Sigmoid colon (tissue), 7 donors: Measurements from ENCODE around the gene SLC46A1. TPM values are rescaled to one million over a fixed set of nuclear protein-coding genes. Genes with fewer than 3 reads are reported as not detected.

Source experiments
- DNase-seq: peaks from one replicate; pipeline ENCODE4 v3.0.0-alpha.2; 2019
- H3K27ac ChIP-seq, 4 donors: fragments of 200-600 bp; sonication (generic); one replicate each; pipeline ENCODE4 v1.5.1; 2016 to 2019; ENCODE audit warnings: mild to moderate bottlenecking in 1 of 4
- H3K27me3 ChIP-seq, 3 donors: fragments of 200-600 bp; sonication (generic); one replicate each; pipeline ENCODE4 v1.5.1; 2019; ENCODE audit warnings: mild to moderate bottlenecking in 1 of 3
- H3K36me3 ChIP-seq, 4 donors: fragments of 200-600 bp; sonication (generic); one replicate each; pipeline ENCODE4 v1.5.1; 2016 to 2019
- H3K4me1 ChIP-seq, 4 donors: fragments of 200-600 bp; sonication (generic); one replicate each; pipeline ENCODE4 v1.5.1; 2017 to 2019
- H3K4me3 ChIP-seq, 4 donors: fragments of 200-600 bp; sonication (generic); one replicate each; pipeline ENCODE4 v1.5.1; 2017 to 2019; ENCODE audit warnings: mild to moderate bottlenecking in 2 of 4, moderate library complexity in 1 of 4
- H3K9me3 ChIP-seq, 4 donors: fragments of 200-600 bp in 3 of 4; sonication (generic) in 3 of 4; one replicate each; pipeline versions ENCODE4 v1.5.1 to v1.6.1; 2013 to 2019
- CTCF ChIP-seq, 4 experiments: fragments of 450-650 bp in 3 of 4; fragments of 200-600 bp in 1 of 4; IDR thresholded peaks; one replicate each; pipeline ENCODE4 v1.5.1; 2016 to 2019; ENCODE audit warnings: antibody characterized with exemption in 4 of 4, mild to moderate bottlenecking in 3 of 4, moderate library complexity in 2 of 4
- EP300 ChIP-seq, 4 donors: sonication (generic); formaldehyde crosslinking; IDR thresholded peaks; one replicate each; pipeline ENCODE4 v1.6.1; 2017; ENCODE audit warnings: antibody characterized with exemption in 4 of 4
- POLR2A ChIP-seq, 2 donors: fragments of 450-650 bp; IDR thresholded peaks; one replicate each; pipeline ENCODE4 v1.6.1; 2016; ENCODE audit warnings: antibody characterized with exemption in 2 of 2, mild to moderate bottlenecking in 2 of 2, moderate library complexity in 2 of 2
- POLR2AphosphoS5 ChIP-seq, 4 donors: sonication (generic); formaldehyde crosslinking; IDR thresholded peaks; one replicate each; pipeline ENCODE4 v1.6.1; 2017; ENCODE audit warnings: antibody characterized with exemption in 4 of 4
- WGBS, 2 donors: extraction: QIAGEN DNeasy Blood & Tissue Kit; methylation state at CpG; one replicate each; pipeline ENCODE4 v1.1.7; 2013; 5-methylcytosine and 5-hydroxymethylcytosine counted together
- intact Hi-C: fragments of 100-400 bp; cut with DNase I; formaldehyde crosslinking; loops from one replicate; pipeline ENCODE4 v1.15.1; 2023
- polyA plus RNA-seq, 3 donors: library from polyadenylated mRNA; stranded (reverse); fragments of 200-250 nt; gene quantifications; one replicate each; pipeline ENCODE4 v1.2.3, GENCODE V29; 2013
- total RNA-seq, 4 donors: library from RNA; depleted of rRNA; stranded (reverse); fragments of >200 nt; gene quantifications; one replicate each; pipeline ENCODE4 v1.1.0, GENCODE V29; 2016
- donor health status: healthy with polysubstance abuse.
- donor health status: Bipolar disorder and iron deficiency.
- donor health status: healthy.

The SLC46A1 gene
- total and polyA plus RNA-seq, 7 donors: 2.7 to 8.6 (median 4.4) TPM

DNA sequence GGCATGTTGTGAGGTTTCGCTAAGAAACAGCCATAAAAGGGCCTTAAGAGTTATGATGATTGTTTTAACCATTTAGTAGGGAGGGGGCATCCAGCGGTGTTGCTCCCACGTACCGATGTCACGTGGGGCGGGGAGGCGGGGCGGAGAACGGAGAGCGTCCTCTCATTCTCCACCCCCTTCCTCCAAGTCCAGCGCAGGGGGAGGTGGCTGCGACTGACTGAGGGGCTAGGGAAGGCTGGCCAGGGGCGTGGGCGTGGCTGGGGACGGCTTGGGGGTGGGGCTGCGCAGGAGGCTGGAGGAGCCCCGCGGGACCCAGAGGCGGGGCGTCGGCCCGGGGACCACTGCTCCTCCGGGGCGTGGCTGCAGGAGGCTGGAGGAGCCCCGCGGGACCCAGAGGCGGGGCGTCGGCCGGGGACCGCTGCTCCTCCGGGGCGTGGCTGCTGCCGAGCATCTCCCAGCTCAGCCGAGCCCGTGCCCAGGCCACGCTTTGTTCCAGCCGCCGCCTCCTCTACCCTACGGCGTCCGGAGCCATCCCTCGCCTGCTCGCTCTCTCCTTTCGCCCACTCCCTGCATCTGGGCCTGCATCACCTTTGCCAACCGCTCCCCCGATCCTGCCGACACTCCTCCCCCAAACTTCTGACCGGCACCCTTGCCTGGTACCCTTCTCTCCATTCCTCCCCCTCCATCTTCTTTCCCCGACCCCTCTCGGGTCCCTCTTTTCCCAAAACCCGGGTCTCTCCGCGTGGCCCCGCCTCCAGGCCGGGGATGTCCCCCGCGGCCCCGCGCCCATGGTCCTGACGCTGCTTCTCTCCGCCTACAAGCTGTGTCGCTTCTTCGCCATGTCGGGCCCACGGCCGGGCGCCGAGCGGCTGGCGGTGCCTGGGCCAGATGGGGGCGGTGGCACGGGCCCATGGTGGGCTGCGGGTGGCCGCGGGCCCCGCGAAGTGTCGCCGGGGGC, 34.5 kb downstream of the SLC46A1 start, which contains the start of gene SARM1:
Gene SARM1, plus strand, starts transcription at position 450 of the 958 bp plus-strand sequence. Its CDS starts 339 bp downstream, at position 789.
- Histone ChIP-seq H3K36me3 (no peaks in the 10 kb centered on the region), H3K27ac (peak within 1 kb of the TSS; percentile 76 to 82 (median 79)), H3K4me1 (peaks cover 0 to 31% (median 29%) of the 10 kb centered on the region in 4 donors), H3K9me3 (no peaks in the 10 kb centered on the region), H3K4me3 (peak within 1 kb of the TSS; percentile 43 to 66 (median 63)), H3K27me3 (no peaks in the 10 kb centered on the region)
- peak; percentile 95 for DNase-seq
- peak in 2 of 4 donors; percentile 14 to 26 for TF ChIP-seq POLR2AphosphoS5 (IDR thresholded peaks at IDR 0.05)
- TF ChIP-seq CTCF (IDR thresholded peaks at IDR 0.05): no peak
- 1 to 2% methylated on average over 80 of the region's 80 CpGs for WGBS, 2 donors
- intact Hi-C loops: no loop called here

GRCh38 chr17:28370744-28371103, 35.3 kb downstream of the SLC46A1 start:
- H3K4me3 ChIP-seq: peak overlapping the region in 2 of 4 donors; percentile 62 to 64
- intact Hi-C loops: no loop called here
- WGBS, 2 donors: 56 to 76% methylated on average over 1 of the region's 1 CpG

GRCh38 chr17:28370035-28370743, 35.8 kb downstream of the SLC46A1 start, which contains the start of gene VTN:
VTN (minus strand) TSS chr17:28370307; CDS start chr17:28370203, 104 bp downstream.
- Histone ChIP-seq H3K9me3 (no peaks in the 10 kb centered on the region), H3K27me3 (no peaks in the 10 kb centered on the region), H3K4me3 (peak within 1 kb of the TSS in 3 of 4 donors; percentile 62 to 66 (median 64)), H3K4me1 (peaks cover 0 to 31% (median 29%) of the 10 kb centered on the region in 4 donors), H3K36me3 (no peaks in the 10 kb centered on the region), H3K27ac (peak within 1 kb of the TSS; percentile 76 to 82 (median 79))
- DNase-seq: no peak
- intact Hi-C loops: no loop called here
- no peak for TF ChIP-seq CTCF (IDR thresholded peaks at IDR 0.05)
- TF ChIP-seq POLR2A (IDR thresholded peaks at IDR 0.05): no peak
- no peak for TF ChIP-seq EP300 (IDR thresholded peaks at IDR 0.05)
- no peak for TF ChIP-seq POLR2AphosphoS5 (IDR thresholded peaks at IDR 0.05)
- 34 to 43% methylated on average over 8 of the region's 8 CpGs for WGBS, 2 donors

More at GRCh38 chr17:28370744-28371103, 35.3 kb downstream of the SLC46A1 start:
- Histone ChIP-seq H3K4me1 (peaks cover 0 to 31% (median 29%) of the 10 kb centered on the region in 4 donors), H3K36me3 (no peaks in the 10 kb centered on the region), H3K27ac (peak overlapping the region; percentile 76 to 82 (median 79)), H3K9me3 (no peaks in the 10 kb centered on the region), H3K27me3 (no peaks in the 10 kb centered on the region)
- no peak for DNase-seq
- TF ChIP-seq POLR2AphosphoS5 (IDR thresholded peaks at IDR 0.05) (no peak), CTCF (IDR thresholded peaks at IDR 0.05) (no peak), EP300 (IDR thresholded peaks at IDR 0.05) (no peak), POLR2A (IDR thresholded peaks at IDR 0.05) (no peak)

DNA sequence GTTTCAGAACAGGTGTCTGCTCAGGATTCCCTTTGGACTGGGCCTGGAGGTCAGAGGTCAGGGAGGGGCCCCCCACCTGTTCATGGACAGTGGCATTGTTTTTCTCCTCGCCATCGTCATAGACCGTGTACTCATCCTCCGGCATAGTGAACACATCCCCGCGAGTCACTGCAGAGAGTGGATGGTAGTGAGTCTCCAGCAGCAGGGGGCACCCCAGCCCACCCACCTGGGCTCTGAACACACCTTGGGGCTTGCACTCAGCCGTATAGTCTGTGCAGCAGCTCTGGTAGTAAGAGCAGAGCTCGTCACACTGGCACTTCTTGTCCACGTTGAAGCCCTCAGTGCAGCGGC, 36.4 kb downstream of the SLC46A1 start:
- no peak for DNase-seq
- whole genome bisulfite sequencing, 2 donors: 72 to 80% methylated on average over 10 of the region's 10 CpGs
- no peak for TF ChIP-seq CTCF (IDR thresholded peaks at IDR 0.05)
- TF ChIP-seq POLR2AphosphoS5 (IDR thresholded peaks at IDR 0.05): no peak
- no peak for TF ChIP-seq EP300 (IDR thresholded peaks at IDR 0.05)
- TF ChIP-seq POLR2A (IDR thresholded peaks at IDR 0.05): no peak
- peaks cover 0 to 31% (median 29%) of the 10 kb centered on the region in 4 donors for H3K4me1 ChIP-seq
- no peaks in the 10 kb centered on the region for H3K27me3 ChIP-seq
- H3K36me3 ChIP-seq: peaks cover 0 to 4% (median 2%) of the 10 kb centered on the region in 4 donors
- H3K4me3 ChIP-seq: no peak overlapping the region
- intact Hi-C loops: no loop called here
- H3K27ac ChIP-seq: peak overlapping the region in 1 of 4 donors; percentile 82
- no peaks in the 10 kb centered on the region for H3K9me3 ChIP-seq
